CD4-positive, alpha-beta memory T cell (primary cell): Measurements from ENCODE around the gene PALLD. TPM values are rescaled to one million over a fixed set of nuclear protein-coding genes. Genes with fewer than 3 reads are reported as not detected.

Source experiments
- CTCF ChIA-PET: fragments of 350-600 bp; sonication (Branson Sonifier 250); formaldehyde crosslinking; loops from one replicate; lab custom pipeline; 2021; ENCODE audit warnings: inconsistent platforms; ENCODE audit not compliant: partially characterized antibody; lab: Charles Lee
- POLR2A ChIA-PET: fragments of 350-600 bp; sonication (Branson Sonifier 250); formaldehyde crosslinking; loops from one replicate; lab custom pipeline; 2021; ENCODE audit not compliant: partially characterized antibody; lab: Charles Lee
- DNase-seq, 5 donors: peaks; one replicate each; pipeline versions ENCODE4 v3.0.0 to v3.0.0-alpha.2; 2020 to 2022; ENCODE audit warnings: mixed read lengths in 1 of 5
- H3K27ac ChIP-seq: one replicate; pipeline ENCODE4 v1.7.0; 2013; ENCODE audit warnings: low read depth, low read length
- H3K27me3 ChIP-seq: 2 replicates; pipeline ENCODE4 v1.7.0; 2013; ENCODE audit warnings: mild to moderate bottlenecking, low read length, moderate library complexity; ENCODE audit not compliant: insufficient read depth
- H3K36me3 ChIP-seq: 2 replicates; pipeline ENCODE4 v1.7.0; 2013; ENCODE audit warnings: mild to moderate bottlenecking, low read length, moderate library complexity; ENCODE audit not compliant: insufficient read depth
- H3K4me1 ChIP-seq: 2 replicates; pipeline ENCODE4 v1.7.0; 2013; ENCODE audit warnings: mild to moderate bottlenecking, low read length, moderate library complexity; ENCODE audit not compliant: insufficient read depth
- H3K4me3 ChIP-seq, 2 donors: one replicate each; pipeline ENCODE4 v1.7.0; 2013; ENCODE audit warnings: low read length in 2 of 2, mild to moderate bottlenecking in 1 of 2
- H3K9me3 ChIP-seq, 2 donors: one replicate each; pipeline ENCODE4 v1.7.0; 2013; ENCODE audit warnings: low read length in 2 of 2, control low read depth in 1 of 2; ENCODE audit not compliant: control insufficient read depth in 1 of 2
- H3K27ac Mint-ChIP-seq, 7 donors: one replicate each; pipeline ENCODE4 v1.8.0; 2020 to 2021; ENCODE audit warnings: mixed read lengths in 7 of 7, mild to moderate bottlenecking in 6 of 7, inconsistent platforms in 3 of 7, moderate library complexity in 3 of 7
- H3K27me3 Mint-ChIP-seq, 2 donors: one replicate each; pipeline ENCODE4 v1.8.0; 2020 to 2021; ENCODE audit warnings: mixed read lengths in 2 of 2
- H3K36me3 Mint-ChIP-seq, 2 donors: one replicate each; pipeline ENCODE4 v1.8.0; 2020 to 2021; ENCODE audit warnings: mixed read lengths in 2 of 2, inconsistent platforms in 1 of 2, mild to moderate bottlenecking in 1 of 2
- H3K4me1 Mint-ChIP-seq, 4 donors: one replicate each; pipeline ENCODE4 v1.8.0; 2020 to 2021; ENCODE audit warnings: mixed read lengths in 4 of 4, mild to moderate bottlenecking in 1 of 4
- H3K4me3 Mint-ChIP-seq, 8 donors: one replicate each; pipeline ENCODE4 v1.8.0; 2020 to 2021; ENCODE audit warnings: mixed read lengths in 8 of 8, mild to moderate bottlenecking in 7 of 8, moderate library complexity in 6 of 8, inconsistent platforms in 3 of 8
- H3K9me3 Mint-ChIP-seq, 8 donors: one replicate each; pipeline ENCODE4 v1.8.0; 2020 to 2021; ENCODE audit warnings: mixed read lengths in 8 of 8, mild to moderate bottlenecking in 5 of 8, inconsistent platforms in 3 of 8, moderate library complexity in 1 of 8
- intact Hi-C: fragments of 100-400 bp; cut with micrococcal nuclease; formaldehyde crosslinking; loops from one replicate; pipeline ENCODE4 v1.15.1; 2023
- polyA plus RNA-seq, 2 donors: library from polyadenylated mRNA; unstranded; fragments of 300-500 nt; fragmentation: Illumina TruSeq; gene quantifications; one replicate each; pipeline ENCODE4 v1.2.3, GENCODE V29; 2021
- total RNA-seq, 2 experiments: library from RNA; stranded (reverse); gene quantifications; one replicate each; pipeline ENCODE4 v1.2.3, GENCODE V29; 2021

PALLD gene
- total and polyA plus RNA-seq, 4 experiments from 2014 or later, result 0.55 to 1.4 (median 1.0) TPM; not detected in 1

DNA sequence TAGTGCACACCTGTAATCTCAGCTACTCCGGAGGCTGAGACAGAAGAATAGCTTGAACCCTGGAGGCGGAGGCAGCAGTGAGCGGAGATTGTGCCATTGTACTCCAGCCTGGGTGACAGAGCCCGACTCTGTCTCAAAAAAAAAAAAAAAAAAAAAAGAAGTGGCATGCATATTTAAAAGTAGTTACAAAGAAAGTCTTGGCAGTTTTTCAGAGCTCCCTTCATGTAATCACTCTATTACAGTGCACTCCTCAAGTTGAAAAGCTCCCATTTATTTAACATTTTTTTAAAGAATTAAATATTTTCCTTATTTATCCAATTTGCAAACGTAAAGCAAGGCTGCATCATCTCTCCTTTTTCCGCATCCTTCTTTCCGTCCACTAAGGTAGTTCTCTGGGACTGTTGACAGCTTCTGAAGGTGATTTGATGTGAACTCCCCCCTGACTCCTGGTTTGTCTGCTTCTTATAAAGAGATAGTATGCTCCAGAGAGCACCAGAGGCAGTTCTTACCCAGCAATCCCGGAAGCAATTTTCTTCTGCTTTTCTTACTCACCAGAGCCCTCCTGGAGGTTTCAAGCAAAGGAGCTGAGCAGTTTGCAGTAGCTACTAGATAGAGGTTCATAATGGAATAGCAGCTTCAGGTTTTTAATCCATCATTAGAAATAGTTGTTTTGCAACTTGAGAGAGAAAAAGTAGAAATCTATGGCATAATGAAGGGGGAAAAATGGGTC is 151.0 kb downstream of the PALLD start:
- no peaks in the 10 kb centered on the region for H3K9me3 ChIP-seq
- H3K27me3 Mint-ChIP-seq, result peaks cover 13 to 17% of the 10 kb centered on the region in 2 donors
- H3K27ac Mint-ChIP-seq, result no peak overlapping the region
- H3K36me3 Mint-ChIP-seq, result no peaks in the 10 kb centered on the region
- no peaks in the 10 kb centered on the region for H3K9me3 Mint-ChIP-seq
- DNase-seq, result no peak
- no peak overlapping the region for H3K4me3 ChIP-seq
- no peaks in the 10 kb centered on the region for H3K4me1 Mint-ChIP-seq
- intact Hi-C loops, result no loop called here
- no peaks in the 10 kb centered on the region for H3K27me3 ChIP-seq
- H3K27ac ChIP-seq, result no peak overlapping the region
- H3K36me3 ChIP-seq, result no peaks in the 10 kb centered on the region
- no peak overlapping the region for H3K4me3 Mint-ChIP-seq
- no peaks in the 10 kb centered on the region for H3K4me1 ChIP-seq
- ChIA-PET POLR2A (no interaction called here), CTCF (interaction anchor here (0.7 to 1.5 kb wide), 4 partner anchors 11 to 521 kb away, joined by 3 to 4 read pairs (median 3); no protein-coding TSS in a partner anchor)

DNA sequence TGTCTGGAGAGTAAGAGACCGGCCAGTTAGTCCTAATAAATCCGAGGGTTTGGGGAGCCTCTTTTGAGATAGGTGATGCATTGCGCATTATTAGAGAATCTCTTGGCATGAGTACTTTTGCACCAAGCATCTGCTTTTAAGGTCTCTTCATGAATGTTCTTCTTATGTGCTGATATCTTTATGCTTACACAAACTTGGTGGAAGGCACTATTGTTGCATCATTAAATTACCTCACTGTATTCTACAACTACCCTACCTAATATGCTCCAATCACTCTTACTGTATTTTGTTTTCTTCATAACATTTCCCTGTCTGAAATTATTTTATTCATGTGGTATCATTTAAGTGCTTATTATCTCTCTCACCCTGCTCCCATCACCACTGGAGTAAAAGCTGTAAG is 151.6 kb downstream of the PALLD start:
- Histone ChIP-seq H3K4me3 (no peak overlapping the region), H3K36me3 (no peaks in the 10 kb centered on the region), H3K9me3 (no peaks in the 10 kb centered on the region), H3K4me1 (no peaks in the 10 kb centered on the region), H3K27ac (no peak overlapping the region), H3K27me3 (no peaks in the 10 kb centered on the region)
- CTCF ChIA-PET, result interaction anchor here (1.5 kb wide), 1 partner anchor 10 kb away, joined by 4 read pairs; no protein-coding TSS in a partner anchor
- H3K27me3 Mint-ChIP-seq, result peaks cover 13 to 20% of the 10 kb centered on the region in 2 donors
- intact Hi-C loops, result no loop called here
- H3K36me3 Mint-ChIP-seq, result no peaks in the 10 kb centered on the region
- no peak for DNase-seq
- H3K27ac Mint-ChIP-seq, result no peak overlapping the region
- no peaks in the 10 kb centered on the region for H3K9me3 Mint-ChIP-seq
- no peak overlapping the region for H3K4me3 Mint-ChIP-seq
- POLR2A ChIA-PET, result no interaction called here
- H3K4me1 Mint-ChIP-seq, result no peaks in the 10 kb centered on the region

DNA sequence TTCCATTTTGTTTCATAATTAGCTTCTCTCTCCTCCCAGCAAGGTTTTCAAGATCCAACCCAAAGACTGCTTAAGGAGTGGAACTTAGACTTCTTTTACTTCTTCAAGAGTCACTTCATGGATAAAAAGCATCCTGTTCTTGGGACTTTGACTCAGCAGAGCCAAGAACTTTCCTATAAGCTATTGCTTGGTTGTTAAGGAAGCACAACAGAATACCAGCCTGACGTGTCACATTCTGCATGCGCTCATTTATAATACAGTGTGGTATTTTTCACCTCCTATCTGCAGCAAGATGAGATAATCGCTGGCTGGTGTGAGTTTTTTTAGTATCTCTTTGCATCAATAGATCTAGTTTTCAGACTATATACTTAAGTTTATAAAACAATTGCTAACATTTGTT is 152.1 kb downstream of the PALLD start:
- H3K36me3 Mint-ChIP-seq, result no peaks in the 10 kb centered on the region
- H3K27me3 Mint-ChIP-seq, result peaks cover 16 to 21% of the 10 kb centered on the region in 2 donors
- Histone ChIP-seq H3K4me3 (no peak overlapping the region), H3K9me3 (no peaks in the 10 kb centered on the region), H3K27me3 (no peaks in the 10 kb centered on the region), H3K36me3 (no peaks in the 10 kb centered on the region), H3K4me1 (no peaks in the 10 kb centered on the region), H3K27ac (no peak overlapping the region)
- H3K4me1 Mint-ChIP-seq, result no peaks in the 10 kb centered on the region
- POLR2A ChIA-PET, result no interaction called here
- H3K9me3 Mint-ChIP-seq, result no peaks in the 10 kb centered on the region
- CTCF ChIA-PET, result interaction anchor here (1.5 kb wide), 1 partner anchor 10 kb away, joined by 4 read pairs; no protein-coding TSS in a partner anchor
- no peak overlapping the region for H3K4me3 Mint-ChIP-seq
- intact Hi-C loops, result no loop called here
- no peak overlapping the region for H3K27ac Mint-ChIP-seq
- DNase-seq, result no peak

DNA sequence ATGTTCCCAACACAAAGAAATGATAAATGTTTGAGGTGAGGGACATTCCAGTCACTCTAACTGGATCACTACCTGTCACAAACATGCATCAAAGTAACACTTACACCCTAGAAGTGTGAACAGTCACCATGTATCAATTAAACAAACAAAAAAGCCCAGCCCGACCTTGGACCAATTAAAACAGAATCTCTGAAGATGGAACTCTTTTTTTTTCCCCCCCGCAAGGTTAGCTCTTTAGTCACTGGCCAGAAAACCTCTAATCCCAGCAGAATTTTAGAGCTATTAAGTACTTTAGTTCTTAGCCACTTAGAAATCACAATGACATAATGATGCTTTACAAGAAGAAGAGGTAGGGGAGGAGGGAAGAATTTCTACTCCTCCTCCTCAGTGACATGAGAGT is 154.5 kb downstream of the PALLD start:
- Histone ChIP-seq H3K9me3 (no peaks in the 10 kb centered on the region), H3K4me1 (no peaks in the 10 kb centered on the region), H3K4me3 (no peak overlapping the region), H3K27me3 (no peaks in the 10 kb centered on the region), H3K27ac (no peak overlapping the region), H3K36me3 (no peaks in the 10 kb centered on the region)
- intact Hi-C loops, result no loop called here
- H3K4me1 Mint-ChIP-seq, result peaks cover 0 to 11% (median under 1%) of the 10 kb centered on the region in 4 donors
- POLR2A ChIA-PET, result no interaction called here
- no peaks in the 10 kb centered on the region for H3K36me3 Mint-ChIP-seq
- H3K27me3 Mint-ChIP-seq, result peaks cover 18 to 21% of the 10 kb centered on the region in 2 donors
- no peak overlapping the region for H3K27ac Mint-ChIP-seq
- H3K4me3 Mint-ChIP-seq, result no peak overlapping the region
- CTCF ChIA-PET, result interaction anchor here (1.0 kb wide), 1 partner anchor 11 kb away, joined by 3 read pairs; no protein-coding TSS in a partner anchor
- no peak for DNase-seq
- H3K9me3 Mint-ChIP-seq, result no peaks in the 10 kb centered on the region

DNA sequence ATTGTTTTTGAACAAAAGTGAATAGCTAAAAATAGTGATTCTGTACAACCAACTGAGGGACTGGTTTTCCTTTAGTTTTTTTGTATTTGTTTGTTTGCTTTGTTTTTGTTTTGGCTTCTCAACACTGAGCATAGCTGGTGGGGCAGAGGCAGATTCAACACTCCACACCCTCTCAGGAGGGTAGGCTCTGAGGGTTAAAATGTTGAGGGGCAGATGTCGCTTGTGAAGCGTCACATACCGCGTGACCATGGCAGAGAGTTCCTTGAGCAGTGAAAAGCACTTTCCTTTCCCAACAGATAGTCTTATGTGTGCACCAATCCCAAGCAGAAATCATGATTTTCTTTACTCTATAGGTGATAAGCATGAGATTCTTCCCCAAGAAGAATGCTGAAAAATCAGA is 155.0 kb downstream of the PALLD start:
- H3K36me3 ChIP-seq, result no peaks in the 10 kb centered on the region
- DNase-seq, result no peak
- H3K4me1 ChIP-seq, result no peaks in the 10 kb centered on the region
- Mint-ChIP-seq H3K9me3 (no peaks in the 10 kb centered on the region), H3K4me3 (no peak overlapping the region), H3K27me3 (peaks cover 16 to 19% of the 10 kb centered on the region in 2 donors), H3K36me3 (no peaks in the 10 kb centered on the region), H3K4me1 (peaks cover 0 to 11% (median under 1%) of the 10 kb centered on the region in 4 donors), H3K27ac (no peak overlapping the region)
- no peak overlapping the region for H3K27ac ChIP-seq
- no peaks in the 10 kb centered on the region for H3K9me3 ChIP-seq
- no peak overlapping the region for H3K4me3 ChIP-seq
- intact Hi-C loops, result no loop called here
- CTCF ChIA-PET, result interaction anchor here (1.0 kb wide), 1 partner anchor 12 kb away, joined by 3 read pairs; no protein-coding TSS in a partner anchor
- POLR2A ChIA-PET, result no interaction called here
- no peaks in the 10 kb centered on the region for H3K27me3 ChIP-seq

DNA sequence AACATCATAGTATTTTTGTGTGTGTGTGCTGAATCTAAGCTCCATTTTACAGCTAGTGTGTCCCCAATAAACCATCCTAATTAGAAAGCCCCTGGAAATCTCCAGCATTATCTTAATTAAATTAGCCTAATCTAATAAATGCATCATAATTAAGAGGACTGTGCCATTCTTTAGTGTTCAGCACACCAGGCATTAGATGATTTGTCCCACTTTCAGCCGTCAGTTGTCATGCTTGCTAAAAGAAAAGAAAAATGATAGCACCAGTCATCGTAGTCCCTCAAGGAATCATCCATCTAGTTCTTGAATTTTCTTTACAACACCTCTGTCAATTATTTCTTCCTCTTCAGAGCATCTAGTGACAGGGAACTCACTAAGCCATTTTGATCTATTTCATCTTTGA is 155.9 kb downstream of the PALLD start:
- Histone ChIP-seq H3K9me3 (no peaks in the 10 kb centered on the region), H3K27ac (no peak overlapping the region), H3K4me3 (no peak overlapping the region), H3K36me3 (no peaks in the 10 kb centered on the region), H3K4me1 (no peaks in the 10 kb centered on the region), H3K27me3 (no peaks in the 10 kb centered on the region)
- H3K27ac Mint-ChIP-seq, result no peak overlapping the region
- H3K4me1 Mint-ChIP-seq, result peaks cover 0 to 11% (median under 1%) of the 10 kb centered on the region in 4 donors
- H3K9me3 Mint-ChIP-seq, result no peaks in the 10 kb centered on the region
- POLR2A ChIA-PET, result no interaction called here
- CTCF ChIA-PET, result no interaction called here
- H3K36me3 Mint-ChIP-seq, result no peaks in the 10 kb centered on the region
- peaks cover 19% of the 10 kb centered on the region in 2 donors for H3K27me3 Mint-ChIP-seq
- intact Hi-C loops, result no loop called here
- DNase-seq, result no peak
- H3K4me3 Mint-ChIP-seq, result no peak overlapping the region

DNA sequence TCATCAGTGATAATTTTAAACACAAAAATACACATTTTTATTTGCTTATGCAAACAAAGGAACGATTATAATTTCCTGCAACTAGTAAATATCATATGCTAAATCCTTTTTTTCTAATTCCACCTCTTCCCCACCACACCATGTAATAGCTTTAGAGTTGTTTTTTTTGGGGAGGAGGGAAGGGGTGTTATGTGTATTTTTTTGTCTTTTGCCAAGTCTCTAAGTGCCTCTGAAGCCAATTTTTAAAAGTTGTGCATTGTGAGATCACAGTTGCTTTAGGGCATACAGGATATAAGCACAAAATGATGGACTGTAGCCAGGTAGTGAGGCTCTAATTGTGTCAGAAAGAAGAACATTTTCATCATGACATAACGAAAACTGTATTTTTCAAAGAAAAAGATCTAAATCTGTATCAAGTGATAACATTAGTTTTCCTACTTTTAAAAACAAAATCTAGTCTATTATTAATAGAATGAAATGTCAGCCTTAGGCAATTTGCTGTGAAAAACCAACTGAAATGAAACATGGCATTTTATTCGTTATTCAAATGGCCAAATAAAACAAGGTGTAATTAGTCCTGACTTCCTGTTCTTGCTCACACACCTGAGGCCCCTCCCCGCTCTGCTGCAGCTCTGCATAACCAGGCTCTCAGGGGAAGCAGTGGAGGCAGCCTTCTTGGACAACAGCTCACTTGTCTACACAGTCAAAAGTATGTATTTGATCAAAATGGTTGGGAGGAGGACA is 157.4 kb downstream of the PALLD start:
- intact Hi-C loops, result no loop called here
- H3K4me3 Mint-ChIP-seq, result no peak overlapping the region
- Histone ChIP-seq H3K36me3 (no peaks in the 10 kb centered on the region), H3K4me3 (no peak overlapping the region), H3K27me3 (no peaks in the 10 kb centered on the region), H3K4me1 (no peaks in the 10 kb centered on the region), H3K27ac (no peak overlapping the region), H3K9me3 (no peaks in the 10 kb centered on the region)
- no peak overlapping the region for H3K27ac Mint-ChIP-seq
- no peaks in the 10 kb centered on the region for H3K9me3 Mint-ChIP-seq
- DNase-seq, result no peak
- peaks cover 19% of the 10 kb centered on the region in 2 donors for H3K27me3 Mint-ChIP-seq
- peaks cover 0 to 11% (median under 1%) of the 10 kb centered on the region in 4 donors for H3K4me1 Mint-ChIP-seq
- H3K36me3 Mint-ChIP-seq, result no peaks in the 10 kb centered on the region
- ChIA-PET POLR2A (no interaction called here), CTCF (no interaction called here)
